ENCODE data around the gene NFAM1.

Gene NFAM1

GRCh38 chr22:42340829-42341383 lies 91.3 kb downstream of the NFAM1 start:
- no peak for DNase-seq (ENCODE audit: insufficient read length, low spot score)
- no peak for FAIRE-seq

- no peak for FAIRE-seq
These were observed 92.1 kb downstream of the NFAM1 start for GRCh38 chr22:42340150-42340549.

GRCh38 chr22:42338479-42338878 lies 93.7 kb downstream of the NFAM1 start:
- FAIRE-seq, result no peak
- no peak for DNase-seq (ENCODE audit: insufficient read length, low spot score)

More at GRCh38 chr22:42340150-42340549, 92.1 kb downstream of the NFAM1 start:
- no peak for DNase-seq (ENCODE audit: insufficient read length, low spot score)

GRCh38 chr22:42337356-42337755 lies 94.8 kb downstream of the NFAM1 start:
- DNase-seq (ENCODE audit: insufficient read length, low spot score) (no peak), FAIRE-seq (no peak)

- DNase-seq (ENCODE audit: insufficient read length, low spot score) (no peak), FAIRE-seq (peak; percentile 13)
These were observed 95.5 kb downstream of the NFAM1 start for GRCh38 chr22:42336527-42337227.

- FAIRE-seq (no peak), DNase-seq (ENCODE audit: insufficient read length, low spot score) (no peak)
These were observed 96.3 kb downstream of the NFAM1 start for GRCh38 chr22:42335839-42336378.

- no peak for DNase-seq (ENCODE audit: insufficient read length, low spot score)
- FAIRE-seq, result no peak
These were observed 97.2 kb downstream of the NFAM1 start for GRCh38 chr22:42334875-42335512.

GRCh38 chr22:42333544-42333943 lies 98.7 kb downstream of the NFAM1 start:
- FAIRE-seq, result no peak
- no peak for DNase-seq (ENCODE audit: insufficient read length, low spot score)

GRCh38 chr22:42332089-42332488 lies 100.1 kb downstream of the NFAM1 start:
- DNase-seq (ENCODE audit: insufficient read length, low spot score), result no peak
- no peak for FAIRE-seq

GRCh38 chr22:42331014-42331413 lies 101.2 kb downstream of the NFAM1 start:
- no peak for DNase-seq (ENCODE audit: insufficient read length, low spot score)
- no peak for FAIRE-seq
